A673 (cell line): ENCODE data around the gene BPTF. TPM values are rescaled to one million over a fixed set of nuclear protein-coding genes. Genes with fewer than 3 reads are reported as not detected.

Experiments
- BruUV-seq: library from RNA; stranded (reverse); fragments of 400-500 nt; replicated peaks from 2 replicates; lab custom pipeline; 2021; lab: Mats Ljungman, UMichigan
- CTCF ChIA-PET: fragments of 300-600 bp; sonication (Branson Sonifier 250); formaldehyde crosslinking; loops from one replicate; lab custom pipeline; 2022; ENCODE audit warnings: antibody characterized with exemption; lab: Charles Lee
- POLR2A ChIA-PET: fragments of 300-600 bp; sonication (Branson Sonifier 250); formaldehyde crosslinking; loops from one replicate; lab custom pipeline; 2022; ENCODE audit warnings: antibody characterized with exemption; ENCODE audit not compliant: low non-redundant PET; lab: Charles Lee
- DNase-seq: peaks from one replicate; pipeline ENCODE4 v3.0.0-alpha.2; 2015; ENCODE audit warnings: low spot score
- H3K27ac ChIP-seq: fragments of 200-600 bp; sonication (generic); 2 replicates; pipeline ENCODE4 v1.5.1; 2016; ENCODE audit warnings: mixed run types, low read depth, mild to moderate bottlenecking, mixed read lengths, antibody characterized with exemption, low read length; ENCODE audit not compliant: poor library complexity, severe bottlenecking
- H3K27me3 ChIP-seq: fragments of 200-600 bp; sonication (generic); replicated peaks from 2 replicates; pipeline ENCODE4 v1.6.1; 2017; ENCODE audit warnings: mixed run types, low read depth, mild to moderate bottlenecking, mixed read lengths, antibody characterized with exemption, low read length; ENCODE audit not compliant: insufficient read depth, poor library complexity
- H3K36me3 ChIP-seq: fragments of 200-600 bp; sonication (generic); 2 replicates; pipeline ENCODE4 v1.6.1; 2016; ENCODE audit warnings: mixed run types, mild to moderate bottlenecking, mixed read lengths, antibody characterized with exemption, low read length; ENCODE audit not compliant: insufficient read depth, poor library complexity, severe bottlenecking
- H3K4me1 ChIP-seq: fragments of 200-600 bp; sonication (generic); 2 replicates; pipeline ENCODE4 v1.6.1; 2017; ENCODE audit warnings: mixed run types, mild to moderate bottlenecking, mixed read lengths, antibody characterized with exemption, low read length; ENCODE audit not compliant: insufficient read depth, poor library complexity, severe bottlenecking
- H3K4me3 ChIP-seq: fragments of 200-600 bp; sonication (generic); 2 replicates; pipeline ENCODE4 v1.5.1; 2016; ENCODE audit warnings: low read depth, mixed run types, mild to moderate bottlenecking, mixed read lengths, low read length; ENCODE audit not compliant: poor library complexity, severe bottlenecking
- H3K9me3 ChIP-seq: fragments of 200-600 bp; sonication (generic); 2 replicates; pipeline ENCODE4 v1.6.1; 2016; ENCODE audit warnings: mixed run types, low read depth, mild to moderate bottlenecking, mixed read lengths, antibody characterized with exemption, low read length; ENCODE audit not compliant: poor library complexity, severe bottlenecking
- EZH2 ChIP-seq: fragments of 200-600 bp; sonication (generic); IDR thresholded peaks from 2 replicates; pipeline ENCODE4 v1.6.1; 2017; ENCODE audit warnings: borderline replicate concordance, low read depth, mild to moderate bottlenecking, mixed read lengths, antibody characterized with exemption, low read length; ENCODE audit not compliant: poor library complexity, severe bottlenecking
- intact Hi-C: fragments of 100-400 bp; cut with micrococcal nuclease; formaldehyde crosslinking; loops from one replicate; pipeline ENCODE4 v1.10.0; 2022; ENCODE audit not compliant: unreplicated experiment
- total RNA-seq: library from RNA; stranded (reverse); gene quantifications from 2 replicates; pipeline ENCODE4 v1.2.3, GENCODE V29; 2021
- TF ChIP-seq, protein P1 (sequence below): fragments of 300-800, 200-600 bp; sonication (generic); conservative IDR thresholded peaks from 2 replicates; pipeline ENCODE4 v1.5.1; 2017; ENCODE audit warnings: low read depth, mild to moderate bottlenecking, antibody characterized with exemption, low read length, moderate library complexity, mixed read lengths

The BPTF gene
- total RNA-seq, 1 experiment from 2014 or later, result 108 TPM

GRCh38 chr17:67850991-67851631 is 25.8 kb downstream of the BPTF start:
- Histone ChIP-seq H3K27me3 (no peaks in the 10 kb centered on the region), H3K4me3 (no peak overlapping the region), H3K27ac (no peak overlapping the region), H3K36me3 (peaks cover 21% of the 10 kb centered on the region), H3K4me1 (no peaks in the 10 kb centered on the region), H3K9me3 (no peaks in the 10 kb centered on the region)
- BruUV-seq, result no TSS peak
- ChIA-PET POLR2A (no interaction called here), CTCF (interaction anchor here (0.7 kb wide), 1 partner anchor 13 kb away, joined by 8 read pairs; no protein-coding TSS in a partner anchor)
- no peak for DNase-seq
- intact Hi-C loops, result no loop called here
- TF ChIP-seq, protein P1, sequence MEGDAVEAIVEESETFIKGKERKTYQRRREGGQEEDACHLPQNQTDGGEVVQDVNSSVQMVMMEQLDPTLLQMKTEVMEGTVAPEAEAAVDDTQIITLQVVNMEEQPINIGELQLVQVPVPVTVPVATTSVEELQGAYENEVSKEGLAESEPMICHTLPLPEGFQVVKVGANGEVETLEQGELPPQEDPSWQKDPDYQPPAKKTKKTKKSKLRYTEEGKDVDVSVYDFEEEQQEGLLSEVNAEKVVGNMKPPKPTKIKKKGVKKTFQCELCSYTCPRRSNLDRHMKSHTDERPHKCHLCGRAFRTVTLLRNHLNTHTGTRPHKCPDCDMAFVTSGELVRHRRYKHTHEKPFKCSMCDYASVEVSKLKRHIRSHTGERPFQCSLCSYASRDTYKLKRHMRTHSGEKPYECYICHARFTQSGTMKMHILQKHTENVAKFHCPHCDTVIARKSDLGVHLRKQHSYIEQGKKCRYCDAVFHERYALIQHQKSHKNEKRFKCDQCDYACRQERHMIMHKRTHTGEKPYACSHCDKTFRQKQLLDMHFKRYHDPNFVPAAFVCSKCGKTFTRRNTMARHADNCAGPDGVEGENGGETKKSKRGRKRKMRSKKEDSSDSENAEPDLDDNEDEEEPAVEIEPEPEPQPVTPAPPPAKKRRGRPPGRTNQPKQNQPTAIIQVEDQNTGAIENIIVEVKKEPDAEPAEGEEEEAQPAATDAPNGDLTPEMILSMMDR, result no peak
- TF ChIP-seq EZH2, result no peak

DNA sequence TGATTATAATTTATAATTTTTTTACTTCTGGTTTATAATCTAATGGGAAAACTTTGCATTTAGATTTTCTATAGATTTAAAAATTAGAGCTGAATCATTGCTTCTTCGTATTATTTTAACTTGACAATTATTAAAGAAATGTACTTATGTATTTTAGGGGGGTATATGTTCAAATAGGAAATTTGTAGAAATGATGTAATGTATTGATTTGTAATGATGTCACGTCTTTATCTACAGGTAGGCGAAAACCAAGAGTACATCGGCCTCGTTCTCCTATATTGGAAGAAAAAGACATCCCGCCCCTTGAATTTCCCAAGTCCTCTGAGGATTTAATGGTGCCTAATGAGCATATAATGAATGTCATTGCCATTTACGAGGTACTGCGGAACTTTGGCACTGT is 28.4 kb downstream of the BPTF start:
- intact Hi-C loops, result no loop called here
- no peaks in the 10 kb centered on the region for H3K27me3 ChIP-seq
- H3K4me1 ChIP-seq, result no peaks in the 10 kb centered on the region
- H3K4me3 ChIP-seq, result no peak overlapping the region
- BruUV-seq, result no TSS peak
- no peaks in the 10 kb centered on the region for H3K9me3 ChIP-seq
- H3K27ac ChIP-seq, result no peak overlapping the region
- no peak for TF ChIP-seq EZH2
- TF ChIP-seq, protein P1, result no peak
- H3K36me3 ChIP-seq, result peaks cover 21% of the 10 kb centered on the region
- DNase-seq, result no peak
- ChIA-PET POLR2A (no interaction called here), CTCF (no interaction called here)

GRCh38 chr17:67854378-67854777 is 29.1 kb downstream of the BPTF start:
- no peak for DNase-seq
- H3K4me3 ChIP-seq, result no peak overlapping the region
- no peaks in the 10 kb centered on the region for H3K4me1 ChIP-seq
- no peaks in the 10 kb centered on the region for H3K9me3 ChIP-seq
- CTCF ChIA-PET, result no interaction called here
- peaks cover 21% of the 10 kb centered on the region for H3K36me3 ChIP-seq
- no peak overlapping the region for H3K27ac ChIP-seq
- POLR2A ChIA-PET, result no interaction called here
- BruUV-seq, result no TSS peak
- TF ChIP-seq EZH2, result no peak
- TF ChIP-seq, protein P1, result no peak
- intact Hi-C loops, result no loop called here
- H3K27me3 ChIP-seq, result no peaks in the 10 kb centered on the region
